Mucosa of descending colon (tissue), 3 donors: Measurements from ENCODE around the gene MAZ. TPM values are rescaled to one million over a fixed set of nuclear protein-coding genes. Genes with fewer than 3 reads are reported as not detected.

Source experiments
- ATAC-seq: fragments of 200-7000 bp; cut with Tn5 transposase; one replicate; pipeline ENCODE4 v1.9.1; 2020; ENCODE audit warnings: mild to moderate bottlenecking, moderate library complexity
- DNase-seq, 3 donors: peaks; one replicate each; pipeline ENCODE4 v3.0.0-alpha.2; 2020
- H3K36me3 ChIP-seq: fragments of 200-600 bp; one replicate; pipeline ENCODE4 v1.8.0; 2021; ENCODE audit warnings: low read depth, mild to moderate bottlenecking
- H3K4me1 ChIP-seq: fragments of 200-600 bp; one replicate; pipeline ENCODE4 v1.8.0; 2021; ENCODE audit warnings: low read depth, mild to moderate bottlenecking
- H3K4me3 ChIP-seq: fragments of 200-600 bp; one replicate; pipeline ENCODE4 v1.8.0; 2021; ENCODE audit warnings: mild to moderate bottlenecking
- H3K9me3 ChIP-seq: fragments of 200-600 bp; one replicate; pipeline ENCODE4 v1.8.0; 2021; ENCODE audit warnings: mild to moderate bottlenecking
- intact Hi-C, 2 donors: fragments of 100-400 bp; cut with DNase I in 1 of 2; cut with micrococcal nuclease in 1 of 2; formaldehyde crosslinking; loops; one replicate each; pipeline versions ENCODE4 v1.11.0 to v1.11.1; 2022; cut with DNase I, micrococcal nuclease
- total RNA-seq, 3 donors: library from RNA; stranded (reverse); fragmentation: NEBNext Ultra II Directional in 2 of 3; extraction: Animal tissue kit (Norgen Biotek cat#: 25700) in 2 of 3; gene quantifications; one replicate each; pipeline versions ENCODE4 v1.2.1 to v1.2.4, GENCODE V29; 2021 to 2023
- TF ChIP-seq, protein P1 (sequence below): fragments of 200-600 bp; IDR thresholded peaks from one replicate; pipeline ENCODE4 v1.8.0; 2022; ENCODE audit warnings: antibody characterized with exemption, mild to moderate bottlenecking
- donor health status: DM: no; HTN: no; CAD: no; lungs with moderate emphysema.
- donor health status: DM: no; HTN: no; CAD: no.
- donor health status: DM: no; HTN: yes; CAD: no.

Gene MAZ
- total RNA-seq, 3 donors from 2014 or later, result 224 to 415 (median 225) TPM

DNA sequence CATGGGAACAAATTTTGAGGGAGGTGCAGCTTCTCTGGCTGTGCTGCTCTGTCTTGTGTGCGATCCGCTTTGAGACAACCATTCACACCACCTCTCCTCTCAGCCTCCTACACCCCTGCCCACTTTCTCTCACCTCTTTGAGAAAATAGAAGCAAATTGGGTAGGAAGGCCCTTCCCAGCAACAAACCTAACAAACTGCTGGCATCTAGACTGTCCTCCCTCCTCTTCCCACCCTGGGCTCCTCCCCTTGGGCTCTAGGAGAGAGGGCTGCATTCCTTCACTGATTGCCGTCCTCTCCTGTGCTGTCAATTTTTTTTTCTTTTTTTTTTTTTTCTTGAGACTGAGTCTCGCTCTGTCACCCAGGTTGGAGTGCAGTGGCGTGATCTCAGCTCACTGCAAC lies 43.2 kb downstream of the MAZ start:
- intact Hi-C loops, result no loop called here
- DNase-seq, result no peak
- TF ChIP-seq, protein P1, sequence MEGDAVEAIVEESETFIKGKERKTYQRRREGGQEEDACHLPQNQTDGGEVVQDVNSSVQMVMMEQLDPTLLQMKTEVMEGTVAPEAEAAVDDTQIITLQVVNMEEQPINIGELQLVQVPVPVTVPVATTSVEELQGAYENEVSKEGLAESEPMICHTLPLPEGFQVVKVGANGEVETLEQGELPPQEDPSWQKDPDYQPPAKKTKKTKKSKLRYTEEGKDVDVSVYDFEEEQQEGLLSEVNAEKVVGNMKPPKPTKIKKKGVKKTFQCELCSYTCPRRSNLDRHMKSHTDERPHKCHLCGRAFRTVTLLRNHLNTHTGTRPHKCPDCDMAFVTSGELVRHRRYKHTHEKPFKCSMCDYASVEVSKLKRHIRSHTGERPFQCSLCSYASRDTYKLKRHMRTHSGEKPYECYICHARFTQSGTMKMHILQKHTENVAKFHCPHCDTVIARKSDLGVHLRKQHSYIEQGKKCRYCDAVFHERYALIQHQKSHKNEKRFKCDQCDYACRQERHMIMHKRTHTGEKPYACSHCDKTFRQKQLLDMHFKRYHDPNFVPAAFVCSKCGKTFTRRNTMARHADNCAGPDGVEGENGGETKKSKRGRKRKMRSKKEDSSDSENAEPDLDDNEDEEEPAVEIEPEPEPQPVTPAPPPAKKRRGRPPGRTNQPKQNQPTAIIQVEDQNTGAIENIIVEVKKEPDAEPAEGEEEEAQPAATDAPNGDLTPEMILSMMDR, result no peak
- Histone ChIP-seq H3K9me3 (no peaks in the 10 kb centered on the region), H3K36me3 (peaks cover 18% of the 10 kb centered on the region), H3K4me3 (no peak overlapping the region), H3K4me1 (no peaks in the 10 kb centered on the region)
- ATAC-seq, result no peak

DNA sequence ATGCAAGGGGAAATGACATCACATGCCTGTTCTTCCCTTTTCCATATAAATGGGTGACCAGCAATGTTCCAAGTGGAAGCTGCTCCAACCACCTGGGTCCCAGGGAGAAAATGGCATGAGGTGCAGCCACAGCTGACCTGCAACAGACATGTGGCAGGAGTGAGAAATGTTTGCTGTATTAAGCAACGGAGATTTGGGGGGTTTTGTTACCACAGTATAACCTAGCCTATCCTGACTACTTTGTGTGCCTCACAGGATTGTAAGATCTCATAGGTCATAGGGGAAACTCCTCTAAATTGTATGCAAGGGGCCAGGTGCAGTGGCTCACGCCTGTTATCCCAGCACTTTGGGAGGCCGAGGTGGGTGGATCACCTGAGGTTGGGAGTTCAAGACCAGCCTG lies 44.7 kb downstream of the MAZ start:
- Histone ChIP-seq H3K4me3 (no peak overlapping the region), H3K9me3 (no peaks in the 10 kb centered on the region), H3K36me3 (peaks cover 7% of the 10 kb centered on the region), H3K4me1 (no peaks in the 10 kb centered on the region)
- ATAC-seq, result no peak
- TF ChIP-seq, protein P1, result no peak
- DNase-seq, result no peak
- intact Hi-C loops, result no loop called here

DNA sequence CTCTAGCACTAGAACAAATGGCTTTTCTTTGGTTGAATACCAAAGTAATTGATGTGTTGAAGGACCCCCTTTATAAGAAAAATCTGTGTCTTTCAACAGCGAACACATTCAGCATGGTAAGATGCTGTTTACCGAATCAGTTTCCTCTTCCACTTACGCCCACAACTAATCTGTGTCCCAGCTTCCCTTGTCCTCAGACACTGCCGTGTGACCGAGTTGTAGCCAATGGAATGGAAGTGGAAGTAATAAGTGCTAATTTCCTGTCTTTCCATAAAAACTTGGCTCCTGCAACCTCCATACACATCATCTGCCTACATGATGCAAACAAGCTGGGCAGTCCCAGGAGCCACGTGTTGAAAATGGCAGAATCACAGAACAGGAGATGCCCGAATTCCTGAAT lies 46.3 kb downstream of the MAZ start:
- ATAC-seq (no peak), DNase-seq (no peak)
- Histone ChIP-seq H3K4me3 (no peak overlapping the region), H3K4me1 (no peaks in the 10 kb centered on the region), H3K9me3 (no peaks in the 10 kb centered on the region), H3K36me3 (peaks cover 3% of the 10 kb centered on the region)
- TF ChIP-seq, protein P1, result no peak
- intact Hi-C loops, result no loop called here

DNA sequence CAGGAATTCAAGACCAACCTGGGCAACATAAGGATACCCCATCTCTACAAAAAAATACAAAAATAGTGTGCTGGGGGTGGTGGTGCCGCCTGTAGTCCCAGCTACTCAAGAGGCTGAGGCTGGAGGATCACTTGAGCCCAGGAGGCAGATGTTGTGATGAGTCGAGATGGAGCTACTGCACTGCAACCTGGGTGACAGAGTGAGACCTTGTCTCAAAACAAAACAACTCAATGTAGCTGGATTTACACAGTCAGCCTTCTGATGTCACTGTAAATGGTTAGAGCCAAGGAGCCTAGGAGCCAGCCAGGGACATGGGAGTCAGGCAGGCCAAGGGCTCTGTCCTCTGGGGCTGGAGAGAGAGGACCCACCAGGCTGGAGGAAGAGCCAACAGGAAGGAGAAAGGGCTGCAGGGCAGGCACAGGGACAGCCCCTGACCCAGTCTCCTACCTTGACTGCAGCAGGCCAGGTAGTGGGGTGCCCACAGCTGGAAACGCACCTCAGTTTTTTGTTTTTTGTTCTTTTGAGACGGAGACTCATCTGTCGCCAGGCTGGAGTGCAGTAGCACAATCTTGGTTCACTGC lies 48.3 kb downstream of the MAZ start:
- intact Hi-C loops, result no loop called here

DNA sequence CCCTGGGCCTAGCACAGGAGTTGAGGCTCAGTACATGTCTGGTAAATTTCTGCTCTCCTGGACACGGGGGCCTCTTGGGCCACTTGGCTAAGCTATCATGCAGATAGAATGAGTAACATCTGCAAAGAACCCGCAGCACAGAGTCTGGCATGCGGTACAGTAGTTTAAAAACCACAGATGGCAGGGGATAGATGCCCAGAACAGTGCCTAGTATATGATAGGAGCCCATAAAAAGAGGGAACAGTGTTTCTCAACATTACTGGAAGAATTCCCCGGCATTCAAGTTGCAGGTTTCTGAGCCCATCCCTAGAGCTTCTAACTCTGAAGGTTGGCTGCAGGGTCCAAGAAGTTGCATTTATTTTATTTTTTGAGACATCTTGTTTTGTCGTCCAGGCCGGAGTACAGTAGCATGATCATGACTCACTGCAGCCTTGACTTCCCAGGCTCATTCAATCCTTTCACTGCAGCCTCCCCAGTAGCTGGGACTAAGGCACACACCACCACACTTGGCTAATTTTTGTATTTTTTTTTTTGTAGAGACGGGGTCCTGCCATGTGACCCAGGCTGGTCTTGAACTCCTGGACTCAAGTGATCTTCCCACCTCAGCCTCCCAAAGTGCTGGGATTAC lies 50.9 kb downstream of the MAZ start:
- H3K36me3 ChIP-seq, result peaks cover 7% of the 10 kb centered on the region
- no peak overlapping the region for H3K4me3 ChIP-seq
- H3K4me1 ChIP-seq, result peaks cover 16% of the 10 kb centered on the region
- TF ChIP-seq, protein P1, result no peak
- H3K9me3 ChIP-seq, result no peaks in the 10 kb centered on the region
- ATAC-seq (no peak), DNase-seq (no peak)
- intact Hi-C loops, result no loop called here

More for the DNA sequence above, 48.3 kb downstream of the MAZ start:
- peaks cover 7% of the 10 kb centered on the region for H3K36me3 ChIP-seq
- DNase-seq (no peak), ATAC-seq (no peak)
- H3K4me3 ChIP-seq, result no peak overlapping the region
- no peaks in the 10 kb centered on the region for H3K9me3 ChIP-seq
- TF ChIP-seq, protein P1, result no peak
- no peaks in the 10 kb centered on the region for H3K4me1 ChIP-seq
